CD8-positive, alpha-beta memory T cell (primary cell): ENCODE measurements around the gene PAK1IP1. TPM values are rescaled to one million over a fixed set of nuclear protein-coding genes. Genes with fewer than 3 reads are reported as not detected.
"Not testable (repeated sequence)": the region's sequence is repeated elsewhere in the genome, so short reads cannot be mapped to it uniquely, and the experiment has no call there.

Experiments used
- CTCF ChIA-PET: fragments of 350-600 bp; sonication (Branson Sonifier 250); formaldehyde crosslinking; loops from one replicate; lab custom pipeline; 2021; ENCODE audit warnings: antibody characterized with exemption; lab: Charles Lee
- POLR2A ChIA-PET: fragments of 350-600 bp; sonication (Branson Sonifier 250); formaldehyde crosslinking; loops from one replicate; lab custom pipeline; 2021; ENCODE audit warnings: antibody characterized with exemption; lab: Charles Lee
- DNase-seq, 5 donors: peaks; one replicate each; pipeline versions ENCODE4 v3.0.0 to v3.0.0-alpha.2; 2020 to 2022; ENCODE audit warnings: mixed read lengths in 1 of 5
- H3K27ac ChIP-seq: one replicate; pipeline ENCODE4 v1.7.0; 2013; ENCODE audit warnings: low read depth, mild to moderate bottlenecking, low read length, moderate library complexity
- H3K27me3 ChIP-seq: 2 replicates; pipeline ENCODE4 v1.7.0; 2013; ENCODE audit warnings: low read length, mild to moderate bottlenecking; ENCODE audit not compliant: insufficient read depth, poor library complexity, severe bottlenecking
- H3K36me3 ChIP-seq: 2 replicates; pipeline ENCODE4 v1.7.0; 2013; ENCODE audit warnings: mild to moderate bottlenecking, low read length, moderate library complexity; ENCODE audit not compliant: insufficient read depth
- H3K4me1 ChIP-seq: 2 replicates; pipeline ENCODE4 v1.7.0; 2013; ENCODE audit warnings: mild to moderate bottlenecking, low read length, moderate library complexity; ENCODE audit not compliant: insufficient read depth
- H3K4me3 ChIP-seq: 2 replicates; pipeline ENCODE4 v1.7.0; 2013; ENCODE audit warnings: mild to moderate bottlenecking, low read length
- H3K9me3 ChIP-seq: 2 replicates; pipeline ENCODE4 v1.7.0; 2013; ENCODE audit warnings: mild to moderate bottlenecking, low read length
- H3K27ac Mint-ChIP-seq, 8 donors: one replicate each; pipeline ENCODE4 v1.8.0; 2020 to 2021; ENCODE audit warnings: mixed read lengths in 8 of 8, mild to moderate bottlenecking in 6 of 8, inconsistent platforms in 3 of 8, moderate library complexity in 3 of 8
- H3K27me3 Mint-ChIP-seq, 2 donors: one replicate each; pipeline ENCODE4 v1.8.0; 2020 to 2021; ENCODE audit warnings: mixed read lengths in 2 of 2, mild to moderate bottlenecking in 1 of 2, moderate library complexity in 1 of 2
- H3K36me3 Mint-ChIP-seq, 3 donors: one replicate each; pipeline ENCODE4 v1.8.0; 2020 to 2021; ENCODE audit warnings: mixed read lengths in 3 of 3, inconsistent platforms in 1 of 3, mild to moderate bottlenecking in 1 of 3
- H3K4me1 Mint-ChIP-seq, 3 donors: one replicate each; pipeline ENCODE4 v1.8.0; 2020 to 2021; ENCODE audit warnings: mixed read lengths in 3 of 3, inconsistent platforms in 1 of 3, mild to moderate bottlenecking in 1 of 3
- H3K4me3 Mint-ChIP-seq, 7 donors: one replicate each; pipeline ENCODE4 v1.8.0; 2020 to 2021; ENCODE audit warnings: mixed read lengths in 7 of 7, mild to moderate bottlenecking in 6 of 7, moderate library complexity in 4 of 7, inconsistent platforms in 2 of 7
- H3K9me3 Mint-ChIP-seq, 5 donors: one replicate each; pipeline ENCODE4 v1.8.0; 2020 to 2022; ENCODE audit warnings: mixed read lengths in 5 of 5, mild to moderate bottlenecking in 3 of 5, moderate library complexity in 2 of 5, inconsistent platforms in 1 of 5
- polyA plus RNA-seq: library from polyadenylated mRNA; unstranded; fragments of 300-500 nt; fragmentation: Illumina TruSeq; gene quantifications from one replicate; pipeline ENCODE4 v1.2.3, GENCODE V29; 2021
- total RNA-seq, 2 experiments: library from RNA; stranded (reverse); gene quantifications; one replicate each; pipeline ENCODE4 v1.2.3, GENCODE V29; 2021

The PAK1IP1 gene
- total and polyA plus RNA-seq, 3 experiments from 2014 or later, result 18.8 to 58.0 (median 57.1) TPM

DNA sequence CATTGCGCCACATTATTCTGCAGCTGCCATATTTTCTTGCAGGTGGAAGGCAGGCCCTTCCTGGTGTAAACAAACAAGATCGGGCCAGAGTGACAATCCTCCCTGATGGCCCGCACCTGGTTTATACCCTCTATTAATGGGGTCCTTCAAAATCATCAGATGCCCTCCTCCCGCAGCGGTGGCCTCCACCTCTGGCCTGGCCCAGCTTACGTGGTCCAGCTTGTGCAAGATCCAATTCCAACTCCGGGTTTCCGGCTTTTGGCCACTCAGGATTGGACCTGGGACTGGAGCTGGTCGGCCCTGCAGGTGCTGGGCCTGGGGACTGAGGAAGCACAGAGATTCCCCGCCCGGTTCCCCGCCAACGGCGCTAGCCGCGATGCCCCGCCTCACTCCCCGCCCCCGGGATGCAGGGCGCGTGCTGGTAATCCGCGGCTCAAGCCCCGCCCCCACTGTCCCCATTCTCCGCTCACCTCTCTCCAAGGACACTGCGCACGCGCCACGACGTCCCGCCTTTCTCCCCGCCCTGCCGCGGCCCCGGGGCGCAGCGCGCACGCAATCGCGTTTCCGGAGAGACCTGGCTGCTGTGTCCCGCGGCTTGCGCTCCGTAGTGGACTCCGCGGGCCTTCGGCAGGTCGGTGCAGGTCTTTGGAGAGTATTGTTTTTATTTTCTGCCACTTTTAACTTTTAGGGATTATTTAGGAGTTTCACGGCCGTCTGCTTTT, 52.6 kb downstream of the PAK1IP1 start, which contains the start of gene TMEM14B:
TSS of gene TMEM14B (plus strand) at position 555 of the 722 bp plus-strand sequence. CDS start 1,441 bp downstream, outside the sequence.
- no peaks in the 10 kb centered on the region for H3K9me3 Mint-ChIP-seq
- Histone ChIP-seq H3K27ac (peak within 1 kb of the TSS; percentile 80), H3K36me3 (peaks cover 4% of the 10 kb centered on the region), H3K9me3 (no peaks in the 10 kb centered on the region), H3K4me1 (peaks cover 41% of the 10 kb centered on the region), H3K27me3 (no peaks in the 10 kb centered on the region), H3K4me3 (peak within 1 kb of the TSS; percentile 92)
- H3K36me3 Mint-ChIP-seq, result peaks cover 0 to 32% (median 3%) of the 10 kb centered on the region in 3 donors
- DNase-seq, result peak; percentile 98 to 100 (median 99)
- peak within 1 kb of the TSS; percentile 92 to 98 (median 96) for H3K4me3 Mint-ChIP-seq
- peaks cover 55 to 65% (median 62%) of the 10 kb centered on the region in 3 donors for H3K4me1 Mint-ChIP-seq
- ChIA-PET CTCF (interaction anchor here (1.0 to 1.9 kb wide), 5 partner anchors 9 to 52 kb away, joined by 3 to 9 read pairs (median 4); partner anchors contain the start of genes C6orf52 and PAK1IP1), POLR2A (interaction anchor here (0.8 to 3.4 kb wide), 4 partner anchors 9 to 53 kb away, joined by 3 to 18 read pairs (median 6); partner anchors contain the start of genes C6orf52 and PAK1IP1)
- no peaks in the 10 kb centered on the region for H3K27me3 Mint-ChIP-seq
- peak within 1 kb of the TSS; percentile 91 to 99 (median 96) for H3K27ac Mint-ChIP-seq

- Histone ChIP-seq H3K4me3 (no peak overlapping the region), H3K9me3 (no peaks in the 10 kb centered on the region), H3K27ac (no peak overlapping the region), H3K36me3 (peaks cover 11% of the 10 kb centered on the region), H3K27me3 (no peaks in the 10 kb centered on the region), H3K4me1 (peaks cover 41% of the 10 kb centered on the region)
- DNase-seq, result no peak
- H3K4me1 Mint-ChIP-seq, result peaks cover 69 to 80% (median 79%) of the 10 kb centered on the region in 3 donors
- POLR2A ChIA-PET, result interaction anchor here (3.4 kb wide), 1 partner anchor 55 kb away, joined by 18 read pairs; the partner anchor contains the start of genes C6orf52 and PAK1IP1
- no peaks in the 10 kb centered on the region for H3K27me3 Mint-ChIP-seq
- CTCF ChIA-PET, result interaction anchor here (0.6 kb wide), 1 partner anchor 226 kb away, joined by 3 read pairs; no protein-coding TSS in a partner anchor
- peak overlapping the region in 6 of 7 donors; percentile 28 to 98 (median 93) for H3K4me3 Mint-ChIP-seq
- no peaks in the 10 kb centered on the region for H3K9me3 Mint-ChIP-seq
- H3K36me3 Mint-ChIP-seq, result peaks cover 0 to 52% (median 15%) of the 10 kb centered on the region in 3 donors
- peak overlapping the region in 7 of 8 donors; percentile 17 to 98 (median 43) for H3K27ac Mint-ChIP-seq
These were observed 55.0 kb downstream of the PAK1IP1 start for GRCh38 chr6:10749734-10750133.

DNA sequence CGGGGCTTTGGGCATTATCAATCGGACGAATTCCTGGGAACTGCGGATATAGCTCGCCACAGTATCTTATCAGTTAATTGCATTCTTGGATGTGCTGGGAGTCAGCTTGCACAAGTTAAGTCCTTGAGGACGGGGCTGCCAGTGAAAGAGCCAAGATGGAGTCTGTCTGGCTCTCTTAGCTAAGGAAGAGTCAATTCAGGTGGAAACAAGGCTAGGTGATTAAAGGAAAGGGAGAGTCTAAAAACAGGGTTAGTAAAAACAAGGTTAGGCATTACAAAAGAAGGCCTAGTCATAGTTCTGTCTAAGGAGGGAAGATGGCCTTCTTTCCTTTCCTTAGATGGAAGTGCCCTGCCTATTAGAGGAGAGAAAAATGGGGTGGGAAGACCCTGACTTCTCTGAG, 55.8 kb downstream of the PAK1IP1 start:
- H3K4me3 ChIP-seq, POLR2A ChIA-PET, H3K27ac ChIP-seq, H3K27me3 Mint-ChIP-seq, CTCF ChIA-PET, H3K9me3 Mint-ChIP-seq, H3K9me3 ChIP-seq, DNase-seq, H3K27me3 ChIP-seq: not testable (repeated sequence)
- Mint-ChIP-seq H3K27ac (peak overlapping the region in 6 of 8 donors; percentile 23 to 84 (median 52)), H3K4me1 (peaks cover 66 to 85% (median 83%) of the 10 kb centered on the region in 3 donors), H3K36me3 (peaks cover 0 to 60% (median 18%) of the 10 kb centered on the region in 3 donors), H3K4me3 (peak overlapping the region in 1 of 7 donors; percentile 92)
- H3K4me1 ChIP-seq, result peaks cover 41% of the 10 kb centered on the region
- H3K36me3 ChIP-seq, result peaks cover 17% of the 10 kb centered on the region

DNA sequence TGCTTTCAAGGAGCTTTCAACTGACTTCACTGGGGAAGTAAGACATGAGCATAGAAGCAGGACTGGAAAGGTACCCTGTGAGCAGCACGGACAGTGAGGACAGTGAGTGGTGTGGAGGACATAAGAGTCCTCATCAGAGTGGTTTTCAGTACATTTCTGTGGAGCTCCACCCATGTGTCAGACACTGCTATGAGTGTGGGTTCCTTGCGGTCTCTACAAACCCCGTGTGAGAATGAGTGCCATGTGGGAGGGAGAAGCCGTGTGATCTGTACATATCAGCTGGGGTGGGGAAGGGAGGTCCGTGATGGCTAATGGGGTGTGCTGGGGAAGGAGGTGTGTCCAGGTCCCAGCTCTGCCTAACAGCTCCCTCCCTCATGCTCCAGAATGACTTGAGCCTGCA, 57.0 kb downstream of the PAK1IP1 start:
- H3K4me3 ChIP-seq, H3K27ac ChIP-seq, H3K9me3 ChIP-seq, H3K9me3 Mint-ChIP-seq, H3K27me3 Mint-ChIP-seq, CTCF ChIA-PET, H3K27me3 ChIP-seq: not testable (repeated sequence)
- H3K4me1 Mint-ChIP-seq, result peaks cover 62 to 75% (median 73%) of the 10 kb centered on the region in 3 donors
- peaks cover 0 to 72% (median 24%) of the 10 kb centered on the region in 3 donors for H3K36me3 Mint-ChIP-seq
- POLR2A ChIA-PET, result interaction anchor here (1.0 kb wide), 1 partner anchor 32 kb away, joined by 3 read pairs; no protein-coding TSS in a partner anchor
- peak in 3 of 5 donors; percentile 21 to 66 (median 25) for DNase-seq
- H3K27ac Mint-ChIP-seq, result peak overlapping the region in 7 of 8 donors; percentile 18 to 72 (median 52)
- Histone ChIP-seq H3K36me3 (peaks cover 17% of the 10 kb centered on the region), H3K4me1 (peaks cover 36% of the 10 kb centered on the region)
- peak overlapping the region in 5 of 7 donors; percentile 8 to 68 (median 28) for H3K4me3 Mint-ChIP-seq

- CTCF ChIA-PET, result no interaction called here
- no peaks in the 10 kb centered on the region for H3K27me3 ChIP-seq
- Mint-ChIP-seq H3K27ac (peak overlapping the region in 2 of 8 donors; percentile 2 to 72), H3K36me3 (peaks cover 4 to 81% (median 36%) of the 10 kb centered on the region in 3 donors), H3K9me3 (no peaks in the 10 kb centered on the region), H3K4me3 (no peak overlapping the region), H3K27me3 (no peaks in the 10 kb centered on the region), H3K4me1 (peaks cover 44 to 53% (median 49%) of the 10 kb centered on the region in 3 donors)
- DNase-seq, result no peak
- H3K36me3 ChIP-seq, result peaks cover 13% of the 10 kb centered on the region
- H3K27ac ChIP-seq, result no peak overlapping the region
- no peak overlapping the region for H3K4me3 ChIP-seq
- H3K4me1 ChIP-seq, result peaks cover 1% of the 10 kb centered on the region
- POLR2A ChIA-PET, result no interaction called here
- H3K9me3 ChIP-seq, result no peaks in the 10 kb centered on the region
These were observed 61.3 kb downstream of the PAK1IP1 start for GRCh38 chr6:10756085-10756484.

Other genes starting within 250 kb of the PAK1IP1 start
- 1 to 10 TPM; 1.3 to 1.4 TPM for gene GCNT2, start 173.6 kb upstream of the PAK1IP1 start, total RNA-seq
- 1.4 TPM for gene GCNT2, start 173.6 kb upstream of the PAK1IP1 start, polyA plus RNA-seq
- gene C6orf52, start 356 bp upstream of the PAK1IP1 start, total RNA-seq, result 1 to 10 TPM; 6.8 to 7.4 TPM
- gene C6orf52, start 356 bp upstream of the PAK1IP1 start, polyA plus RNA-seq, result not detected
- gene TMEM14C, start 28.1 kb downstream of the PAK1IP1 start, total RNA-seq, result 10 to 100 TPM; 62.8 to 68.0 TPM
- gene TMEM14C, start 28.1 kb downstream of the PAK1IP1 start, polyA plus RNA-seq, result 79.8 TPM
- 10 to 100 TPM; 82.0 to 85.1 TPM for gene TMEM14B, start 52.8 kb downstream of the PAK1IP1 start, total RNA-seq
- 188 TPM for gene TMEM14B, start 52.8 kb downstream of the PAK1IP1 start, polyA plus RNA-seq
- gene MAK, start 143.6 kb downstream of the PAK1IP1 start, total RNA-seq, result 1 to 10 TPM; 1.8 to 2.3 TPM
- not detected for gene MAK, start 143.6 kb downstream of the PAK1IP1 start, polyA plus RNA-seq
- not detected for gene GCM2, start 187.1 kb downstream of the PAK1IP1 start, total RNA-seq
- not detected for gene GCM2, start 187.1 kb downstream of the PAK1IP1 start, polyA plus RNA-seq
- not detected for gene SYCP2L, start 192.1 kb downstream of the PAK1IP1 start, total RNA-seq
- not detected for gene SYCP2L, start 192.1 kb downstream of the PAK1IP1 start, polyA plus RNA-seq